Thyroid gland (tissue), 4 donors: ENCODE data around the gene IRF2. TPM values are rescaled to one million over a fixed set of nuclear protein-coding genes. Genes with fewer than 3 reads are reported as not detected.

Experiments
- DNase-seq, 2 donors: peaks; one replicate each; pipeline ENCODE4 v3.0.0-alpha.2; 2019
- H3K27ac ChIP-seq, 3 donors: fragments of 200-600 bp; sonication (generic); 1 replicate in 2 of 3; 2 replicates in 1 of 3; pipeline ENCODE4 v1.5.1; 2016 to 2019; ENCODE audit warnings: mild to moderate bottlenecking in 1 of 3, moderate library complexity in 1 of 3
- H3K27me3 ChIP-seq: fragments of 200-600 bp; sonication (generic); one replicate; pipeline ENCODE4 v1.5.1; 2019
- H3K36me3 ChIP-seq, 2 donors: fragments of 200-600 bp; sonication (generic); one replicate each; pipeline ENCODE4 v1.5.1; 2016 to 2019
- H3K4me1 ChIP-seq, 2 donors: fragments of 200-600 bp; sonication (generic); one replicate each; pipeline ENCODE4 v1.5.1; 2017 to 2019
- H3K4me3 ChIP-seq, 3 donors: fragments of 200-600 bp; sonication (generic); replicated peaks in 1 of 3; 1 replicate in 2 of 3; 2 replicates in 1 of 3; pipeline ENCODE4 v1.5.1; 2016; ENCODE audit warnings: mild to moderate bottlenecking in 1 of 3
- H3K9me3 ChIP-seq: fragments of 200-600 bp; sonication (generic); one replicate; pipeline ENCODE4 v1.5.1; 2017
- CTCF ChIP-seq, 6 experiments: fragments of 200-600 bp in 3 of 6; fragments of 450-650 bp in 3 of 6; sonication (generic) in 3 of 6; IDR thresholded peaks; one replicate each; pipeline ENCODE4 v1.5.1; 2016 to 2019; ENCODE audit warnings: antibody characterized with exemption in 6 of 6, mild to moderate bottlenecking in 2 of 6, inconsistent platforms in 1 of 6, moderate library complexity in 1 of 6
- POLR2A ChIP-seq, 2 donors: fragments of 450-650 bp; IDR thresholded peaks; one replicate each; pipeline ENCODE4 v1.6.1; 2017; ENCODE audit warnings: antibody characterized with exemption in 2 of 2, mild to moderate bottlenecking in 2 of 2, moderate library complexity in 1 of 2
- WGBS, 2 donors: methylation state at CpG; one replicate each; pipeline ENCODE4 v1.1.5; 2017; 5-methylcytosine and 5-hydroxymethylcytosine counted together
- intact Hi-C: fragments of 100-400 bp; cut with DNase I; formaldehyde crosslinking; loops from one replicate; pipeline ENCODE4 v1.15.1; 2023
- total RNA-seq, 4 donors: library from RNA; depleted of rRNA; stranded (reverse); fragments of >200 nt; gene quantifications; one replicate each; pipeline ENCODE4 v1.2.3, GENCODE V29; 2016

The IRF2 gene
- total RNA-seq, 4 donors from 2014 or later: 24.7 to 39.8 (median 34.5) TPM

- WGBS, 2 donors: 77 to 86% methylated on average over 10 of the region's 10 CpGs
- Histone ChIP-seq H3K9me3 (no peaks in the 10 kb centered on the region), H3K4me1 (peaks cover 7 to 28% of the 10 kb centered on the region in 2 donors), H3K4me3 (no peak overlapping the region), H3K27ac (no peak overlapping the region), H3K36me3 (no peaks in the 10 kb centered on the region), H3K27me3 (no peaks in the 10 kb centered on the region)
- DNase-seq: no peak
- TF ChIP-seq CTCF (IDR thresholded peaks at IDR 0.05) (no peak), POLR2A (IDR thresholded peaks at IDR 0.05) (no peak)
- intact Hi-C loops: no loop called here
Observed at GRCh38 chr4:184447664-184448063, 26.7 kb downstream of the IRF2 start.

- Histone ChIP-seq H3K36me3 (no peaks in the 10 kb centered on the region), H3K4me1 (peaks cover 11 to 32% of the 10 kb centered on the region in 2 donors), H3K27me3 (no peaks in the 10 kb centered on the region), H3K27ac (no peak overlapping the region), H3K9me3 (no peaks in the 10 kb centered on the region), H3K4me3 (no peak overlapping the region)
- intact Hi-C loops: no loop called here
- WGBS, 2 donors: 89 to 96% methylated on average over 3 of the region's 3 CpGs
- no peak for TF ChIP-seq CTCF (IDR thresholded peaks at IDR 0.05)
- TF ChIP-seq POLR2A (IDR thresholded peaks at IDR 0.05): no peak
- DNase-seq: no peak
Observed at GRCh38 chr4:184446132-184446658, 28.2 kb downstream of the IRF2 start.

- no peak overlapping the region for H3K27ac ChIP-seq
- TF ChIP-seq CTCF (IDR thresholded peaks at IDR 0.05): no peak
- no peak for TF ChIP-seq POLR2A (IDR thresholded peaks at IDR 0.05)
Observed at GRCh38 chr4:184444953-184445309, 29.4 kb downstream of the IRF2 start.

DNA sequence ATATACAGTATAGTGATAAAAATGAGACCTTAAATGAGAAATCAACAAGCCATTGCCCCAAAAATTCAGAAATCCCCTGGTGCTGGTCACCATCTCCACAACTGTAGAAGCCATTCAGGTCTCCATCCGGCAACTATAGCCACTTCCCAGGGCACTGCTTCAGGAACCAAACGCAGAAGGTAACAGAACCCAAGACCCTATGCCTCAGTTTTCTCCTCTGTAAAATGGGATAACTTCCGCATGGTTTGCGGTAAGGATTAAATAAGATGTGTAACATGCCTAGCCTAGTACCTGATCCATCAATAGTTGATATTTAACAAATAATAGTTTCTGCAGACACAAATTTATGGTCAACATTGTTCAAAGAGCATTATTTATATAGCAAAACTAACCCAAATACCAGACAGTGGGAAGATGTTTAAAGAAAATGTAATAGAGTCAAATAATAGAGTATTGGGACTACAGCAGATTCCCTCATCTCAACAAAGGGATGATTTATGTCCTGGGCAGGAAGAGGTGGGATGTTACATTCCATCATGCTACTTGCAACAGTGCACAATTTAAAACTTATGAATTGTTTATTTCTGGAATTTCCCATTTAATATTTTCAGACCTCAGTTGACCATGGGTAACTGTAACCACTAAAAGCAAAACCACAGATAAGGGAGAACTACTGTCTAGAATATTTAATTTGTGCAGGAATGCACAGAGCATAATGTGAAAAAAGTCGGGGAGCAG is 30.0 kb downstream of the IRF2 start:
- TF ChIP-seq POLR2A (IDR thresholded peaks at IDR 0.05) (no peak), CTCF (IDR thresholded peaks at IDR 0.05) (no peak)
- peaks cover 9 to 33% of the 10 kb centered on the region in 2 donors for H3K4me1 ChIP-seq

More at GRCh38 chr4:184444953-184445309, 29.4 kb downstream of the IRF2 start:
- Histone ChIP-seq H3K4me1 (peaks cover 11 to 33% of the 10 kb centered on the region in 2 donors), H3K36me3 (no peaks in the 10 kb centered on the region), H3K27me3 (no peaks in the 10 kb centered on the region), H3K4me3 (no peak overlapping the region), H3K9me3 (no peaks in the 10 kb centered on the region)
- intact Hi-C loops: no loop called here
- 79 to 92% methylated on average over 11 of the region's 11 CpGs for WGBS, 2 donors
- DNase-seq: no peak

GRCh38 chr4:184443318-184443717 is 31.0 kb downstream of the IRF2 start:
- Histone ChIP-seq H3K27ac (no peak overlapping the region), H3K27me3 (no peaks in the 10 kb centered on the region), H3K4me3 (no peak overlapping the region), H3K4me1 (peaks cover 7 to 38% of the 10 kb centered on the region in 2 donors), H3K36me3 (no peaks in the 10 kb centered on the region), H3K9me3 (no peaks in the 10 kb centered on the region)
- TF ChIP-seq POLR2A (IDR thresholded peaks at IDR 0.05): no peak
- no peak for TF ChIP-seq CTCF (IDR thresholded peaks at IDR 0.05)
- intact Hi-C loops: no loop called here
- no peak for DNase-seq
- WGBS, 2 donors: 93 to 96% methylated on average over 2 of the region's 2 CpGs

More for the DNA sequence above, 30.0 kb downstream of the IRF2 start:
- DNase-seq: no peak
- Histone ChIP-seq H3K36me3 (no peaks in the 10 kb centered on the region), H3K27me3 (no peaks in the 10 kb centered on the region), H3K4me3 (no peak overlapping the region), H3K27ac (no peak overlapping the region), H3K9me3 (no peaks in the 10 kb centered on the region)
- WGBS, 2 donors: 96 to 97% methylated on average over 5 of the region's 5 CpGs
- intact Hi-C loops: no loop called here
